HG02759 (cell line): Measurements from ENCODE around the gene AFF1.
"Not testable (repeated sequence)": the region's sequence is repeated elsewhere in the genome, so short reads cannot be mapped to it uniquely, and the experiment has no call there.

Experiments used
- ATAC-seq: cut with Tn5 transposase; IDR thresholded peaks from one replicate; pipeline ENCODE4 v1.9.1; 2021; ENCODE audit warnings: mild to moderate bottlenecking, moderate library complexity; ENCODE audit not compliant: unreplicated experiment

The AFF1 gene

GRCh38 chr4:87073199-87074120 is 138.6 kb downstream of the AFF1 start:
- peak; percentile 95 for ATAC-seq

GRCh38 chr4:87074121-87074488 is 139.3 kb downstream of the AFF1 start:
- ATAC-seq, result peak; percentile 42

GRCh38 chr4:87075876-87076275 is 141.1 kb downstream of the AFF1 start:
- no peak for ATAC-seq

- no peak for ATAC-seq
These were observed 142.0 kb downstream of the AFF1 start for GRCh38 chr4:87076690-87077358.

GRCh38 chr4:87077914-87078585 is 143.2 kb downstream of the AFF1 start:
- ATAC-seq, result no peak

GRCh38 chr4:87078987-87079486 is 144.2 kb downstream of the AFF1 start:
- ATAC-seq, result no peak

GRCh38 chr4:87079967-87080366 is 145.2 kb downstream of the AFF1 start:
- ATAC-seq, result no peak

- ATAC-seq, result no peak
These were observed 145.7 kb downstream of the AFF1 start for GRCh38 chr4:87080462-87080861.

- ATAC-seq, result no peak
These were observed 147.0 kb downstream of the AFF1 start for GRCh38 chr4:87081826-87082225.

GRCh38 chr4:87085732-87086131 is 150.9 kb downstream of the AFF1 start:
- ATAC-seq, result not testable (repeated sequence)

- no peak for ATAC-seq
These were observed 151.5 kb downstream of the AFF1 start for GRCh38 chr4:87086143-87086805.

- no peak for ATAC-seq
These were observed 152.2 kb downstream of the AFF1 start for GRCh38 chr4:87087015-87087414.

GRCh38 chr4:87087420-87087819 is 152.6 kb downstream of the AFF1 start:
- no peak for ATAC-seq

- no peak for ATAC-seq
These were observed 153.4 kb downstream of the AFF1 start for GRCh38 chr4:87088186-87088585.

- no peak for ATAC-seq
These were observed 154.6 kb downstream of the AFF1 start for GRCh38 chr4:87089368-87089767.

GRCh38 chr4:87090305-87090704 is 155.5 kb downstream of the AFF1 start:
- no peak for ATAC-seq

- ATAC-seq, result peak; percentile 52
These were observed 157.8 kb downstream of the AFF1 start for GRCh38 chr4:87092389-87093141.

- peak; percentile 82 for ATAC-seq
These were observed 158.8 kb downstream of the AFF1 start for GRCh38 chr4:87093443-87094123.

GRCh38 chr4:87097075-87097474 is 162.3 kb downstream of the AFF1 start:
- no peak for ATAC-seq

GRCh38 chr4:87100168-87100567 is 165.4 kb downstream of the AFF1 start:
- ATAC-seq, result no peak
